HG03378 (cell line): ENCODE data around the gene MS4A15.
"Not testable (repeated sequence)": the region's sequence is repeated elsewhere in the genome, so short reads cannot be mapped to it uniquely, and the experiment has no call there.

Experiments used
- ATAC-seq: cut with Tn5 transposase; IDR thresholded peaks from one replicate; pipeline ENCODE4 v1.9.1; 2021; ENCODE audit warnings: mild to moderate bottlenecking, moderate library complexity; ENCODE audit not compliant: unreplicated experiment

Gene MS4A15

DNA sequence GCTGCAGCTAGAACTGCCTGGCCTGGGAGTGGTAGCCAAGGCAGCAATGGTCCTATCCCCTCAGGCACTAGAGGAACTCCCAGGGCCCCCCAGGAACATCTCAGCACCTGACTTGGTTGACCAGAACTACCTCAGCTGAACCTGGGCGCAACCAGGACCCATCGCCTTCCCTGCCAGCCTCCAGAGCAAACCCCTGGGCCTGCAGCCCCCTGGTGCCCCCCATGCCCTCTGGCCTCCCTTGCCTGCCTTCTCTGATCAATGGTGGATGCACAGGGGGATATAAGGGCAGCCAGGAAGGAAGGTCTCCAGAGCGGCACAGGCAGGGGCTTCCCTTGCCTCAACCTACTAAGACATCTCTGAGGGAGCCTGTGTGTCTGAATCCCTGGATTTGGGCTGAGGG lies 42.0 kb downstream of the MS4A15 start:
- ATAC-seq = no peak

- ATAC-seq = no peak
Measured at GRCh38 chr11:60801194-60801593, 44.5 kb downstream of the MS4A15 start.

GRCh38 chr11:60803273-60803936 lies 46.7 kb downstream of the MS4A15 start:
- ATAC-seq = no peak

DNA sequence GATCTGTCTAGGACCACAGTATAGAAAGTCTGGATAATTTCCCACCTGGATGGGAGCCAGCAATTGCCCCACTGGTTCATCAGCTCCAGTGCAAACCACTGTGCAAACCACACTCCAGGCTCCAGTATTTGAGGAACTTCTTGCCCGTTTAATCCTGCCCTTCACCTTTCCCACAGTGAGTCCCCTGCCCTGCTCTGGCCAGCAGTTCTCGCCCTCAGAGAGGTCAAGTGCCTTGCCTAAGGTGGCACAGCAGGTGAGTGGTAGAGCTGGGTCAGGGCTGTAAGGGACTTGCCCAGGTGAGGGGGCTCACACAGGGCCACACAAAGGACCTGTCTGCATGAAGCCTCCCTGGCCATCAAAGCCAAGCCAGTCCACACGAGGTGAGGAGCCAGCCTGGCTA lies 52.6 kb downstream of the MS4A15 start:
- ATAC-seq = no peak

DNA sequence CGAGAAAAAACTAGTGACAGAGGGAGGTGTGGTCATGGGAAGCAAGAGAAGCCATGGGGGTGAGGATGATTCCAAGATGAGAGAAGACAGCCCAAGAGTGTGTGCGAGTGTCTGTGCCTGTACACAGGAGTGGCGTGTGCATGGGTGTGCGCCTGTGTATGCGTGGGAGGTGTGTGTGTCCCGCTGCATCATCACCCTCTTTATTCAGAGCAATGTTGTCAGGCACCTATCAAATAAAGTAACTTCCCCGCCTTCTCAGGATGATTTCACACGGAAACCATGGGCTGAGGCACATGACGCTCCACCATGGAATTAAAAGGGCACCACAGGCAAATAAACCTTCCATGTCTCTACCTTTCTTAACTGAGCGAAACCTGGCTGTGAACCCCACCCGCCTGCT lies 53.0 kb downstream of the MS4A15 start:
- ATAC-seq = no peak

DNA sequence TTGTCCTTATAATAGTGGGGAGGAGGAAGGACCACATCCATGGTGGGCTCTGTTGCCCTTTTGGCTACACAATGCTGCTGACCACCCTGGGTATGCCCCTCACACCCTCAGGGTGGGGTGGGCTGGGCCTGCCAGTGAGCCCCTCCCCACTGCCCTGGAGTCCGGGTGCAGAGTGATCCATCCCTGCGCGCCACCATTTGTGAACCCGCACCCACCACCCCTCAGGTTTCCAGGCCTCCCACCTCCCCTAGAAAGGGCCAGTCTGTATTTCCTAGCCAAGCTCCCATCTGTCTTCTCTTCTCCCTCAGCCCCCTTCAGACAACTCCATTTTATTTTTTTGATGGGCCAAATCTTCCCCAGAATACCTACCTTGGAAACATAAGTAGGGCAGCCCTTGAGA lies 53.5 kb downstream of the MS4A15 start:
- no peak for ATAC-seq

DNA sequence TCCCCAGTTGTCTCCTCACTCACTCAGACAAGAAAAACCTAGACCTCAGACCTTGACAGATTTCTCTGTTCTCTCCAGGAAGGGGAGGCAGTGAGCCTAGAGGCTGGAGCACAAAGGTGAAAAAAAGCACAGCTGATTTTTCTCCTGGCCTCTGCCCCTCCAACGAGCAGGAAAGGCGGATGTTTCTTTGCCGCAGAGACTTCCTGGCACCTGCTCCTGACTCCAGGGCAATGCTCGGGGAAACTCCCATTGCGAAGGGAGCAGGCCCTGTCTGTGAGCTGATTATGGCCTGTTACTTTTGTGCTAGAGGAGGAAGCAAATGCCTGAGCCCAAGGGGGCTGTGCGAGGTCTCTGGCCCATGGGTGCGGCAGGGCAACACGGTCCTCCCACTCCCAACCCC lies 53.9 kb downstream of the MS4A15 start:
- ATAC-seq = no peak

DNA sequence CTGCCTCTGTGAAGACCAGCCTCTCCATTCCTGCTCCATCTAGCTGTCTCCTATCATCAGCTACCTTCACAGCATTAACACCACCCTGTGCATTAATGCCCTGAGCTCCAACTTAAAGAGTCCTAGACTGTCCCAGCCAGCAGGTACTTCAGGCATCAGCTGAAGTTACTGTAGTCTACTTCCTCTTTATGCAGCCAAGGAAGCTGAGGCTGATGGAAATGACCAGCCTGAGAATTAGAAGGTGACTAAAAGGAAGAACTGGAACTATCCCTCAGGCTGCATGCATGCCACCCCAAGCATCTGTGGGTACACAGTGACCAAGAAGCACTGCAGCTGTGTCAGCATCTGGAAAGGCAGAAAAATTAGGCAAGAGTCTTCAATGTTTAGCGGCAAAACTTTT lies 56.7 kb downstream of the MS4A15 start:
- no peak for ATAC-seq

- no peak for ATAC-seq
Measured at GRCh38 chr11:60814112-60814511, 57.4 kb downstream of the MS4A15 start.

DNA sequence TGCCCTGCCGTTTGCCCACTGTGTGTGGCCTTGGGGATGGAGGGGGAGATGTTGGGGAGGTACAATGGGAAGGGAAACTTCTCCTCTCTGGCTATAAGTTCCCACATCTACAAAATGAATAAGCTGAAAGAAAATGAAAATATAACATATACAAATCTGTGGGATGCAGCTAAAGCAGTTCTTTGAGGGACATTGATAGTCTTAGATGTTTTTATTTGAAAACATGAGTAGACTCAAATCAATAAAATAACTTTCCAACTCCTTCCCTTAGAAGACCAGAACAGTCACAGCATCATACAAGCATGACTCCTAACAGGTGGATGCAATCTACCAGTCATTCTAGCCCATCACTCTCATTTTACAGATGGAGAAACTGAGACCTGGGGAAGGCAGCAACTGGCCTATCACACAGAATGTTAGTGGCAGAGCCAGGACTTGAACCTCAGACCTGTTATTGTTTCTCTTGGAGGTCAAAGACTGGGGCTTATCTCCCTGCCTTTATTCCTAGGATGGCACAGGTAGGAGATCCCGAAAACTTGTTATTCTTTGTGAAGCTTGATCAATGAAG lies 60.0 kb downstream of the MS4A15 start:
- no peak for ATAC-seq

GRCh38 chr11:60818057-60818456 lies 61.4 kb downstream of the MS4A15 start:
- no peak for ATAC-seq

DNA sequence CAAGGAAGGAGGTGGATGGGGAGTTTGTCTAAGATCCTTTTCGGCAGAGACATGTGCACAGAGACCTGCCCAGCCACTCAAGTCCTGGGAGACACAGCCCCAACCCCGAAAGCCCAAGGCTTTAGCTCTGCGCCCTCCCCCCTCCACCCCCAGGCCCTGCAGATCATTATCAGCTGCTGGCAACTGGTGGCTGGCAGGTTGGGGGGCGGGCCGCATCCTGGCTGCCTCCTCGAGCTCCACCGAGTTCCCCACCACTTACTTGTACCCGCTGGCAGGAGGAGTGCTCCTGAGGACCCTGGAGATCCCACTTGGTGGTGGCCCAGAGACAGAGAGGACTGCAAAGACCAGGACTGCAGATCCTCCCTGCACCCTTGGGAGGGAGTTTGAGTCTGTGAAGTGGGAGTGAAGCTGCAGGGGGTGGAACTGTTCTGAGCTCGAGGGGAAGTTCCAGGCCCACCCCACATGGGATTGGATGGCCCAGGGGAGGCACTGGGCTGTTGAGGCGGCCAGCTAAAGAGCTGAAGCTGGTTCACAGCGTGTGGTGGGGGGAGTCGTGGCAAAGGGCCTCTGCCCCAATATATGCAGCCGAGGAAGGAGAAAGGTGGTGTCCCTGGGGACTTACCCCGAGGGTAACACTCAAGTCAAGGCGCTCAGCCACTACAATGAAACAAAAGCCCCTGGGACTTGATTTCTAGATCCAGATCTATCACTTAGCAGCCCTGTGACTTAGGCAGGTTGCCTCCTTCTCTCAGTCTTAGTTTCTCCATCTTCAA lies 65.3 kb downstream of the MS4A15 start:
- no peak for ATAC-seq

- ATAC-seq = not testable (repeated sequence)
Measured at GRCh38 chr11:60823745-60824306, 67.2 kb downstream of the MS4A15 start.

- no peak for ATAC-seq
Measured at GRCh38 chr11:60825118-60825517, 68.5 kb downstream of the MS4A15 start.

DNA sequence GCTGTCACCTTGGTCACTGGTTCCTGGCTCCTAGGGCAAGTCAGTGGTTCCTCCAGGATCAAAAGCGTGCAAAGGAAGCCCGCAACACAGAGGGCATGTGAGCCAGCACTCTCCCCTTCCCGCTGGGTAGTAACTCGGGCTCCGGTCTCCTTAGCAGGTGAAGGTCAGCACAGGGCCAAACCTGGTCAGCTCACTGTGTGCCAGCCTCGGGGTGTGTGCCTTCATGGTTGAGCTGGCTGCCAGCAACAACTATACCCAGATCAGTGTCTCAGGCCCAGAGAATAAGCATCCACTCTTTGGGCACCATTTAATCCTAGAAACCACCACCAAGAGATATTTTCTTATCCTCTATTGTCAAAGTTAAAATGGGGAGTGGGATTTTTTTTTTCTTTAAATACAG lies 69.1 kb downstream of the MS4A15 start:
- ATAC-seq = no peak
